HepG2 (cell line): ENCODE measurements around the gene PDPK1. TPM values are rescaled to one million over a fixed set of nuclear protein-coding genes. Genes with fewer than 3 reads are reported as not detected.

Experiments used
- CBX1 ChIP-seq: IDR thresholded peaks from one replicate; pipeline ENCODE4 v1.6.1; 2016; ENCODE audit warnings: antibody characterized with exemption, low read depth
- CBX5 ChIP-seq: sonication (generic); formaldehyde crosslinking; IDR thresholded peaks from 2 replicates; pipeline ENCODE4 v1.4.0; 2020; ENCODE audit warnings: missing genetic modification reagents, borderline replicate concordance
- FOSL2 ChIP-seq: sonication (generic); formaldehyde crosslinking; IDR thresholded peaks from 2 replicates; pipeline ENCODE4 v1.4.0; 2020; ENCODE audit warnings: missing genetic modification reagents
- HDAC1 ChIP-seq: sonication (generic); formaldehyde crosslinking; IDR thresholded peaks from 2 replicates; pipeline ENCODE4 v1.5.1; 2020; ENCODE audit warnings: mild to moderate bottlenecking, missing genetic modification reagents
- HDAC2 ChIP-seq: sonication (generic); formaldehyde crosslinking; IDR thresholded peaks from 2 replicates; pipeline ENCODE4 v1.4.0; 2020; ENCODE audit warnings: missing genetic modification reagents
- HMG20A ChIP-seq: IDR thresholded peaks from 2 replicates; pipeline ENCODE4 v1.6.1; 2016; ENCODE audit warnings: borderline replicate concordance
- HNF4G ChIP-seq, 2 experiments: sonication (generic) in 1 of 2; formaldehyde crosslinking in 1 of 2; IDR thresholded peaks; 2 replicates each; pipeline versions ENCODE4 v1.4.0 to v1.6.1; 2011 to 2020; ENCODE audit warnings: borderline replicate concordance in 2 of 2, low read depth in 2 of 2, mild to moderate bottlenecking in 2 of 2, low read length in 1 of 2, missing genetic modification reagents in 1 of 2, moderate library complexity in 1 of 2
- IRF2 ChIP-seq: IDR thresholded peaks from 2 replicates; pipeline ENCODE4 v1.6.1; 2018; ENCODE audit warnings: missing genetic modification reagents, missing compliant biosample characterization
- KDM6A ChIP-seq: IDR thresholded peaks from 2 replicates; pipeline ENCODE4 v1.6.1; 2016; ENCODE audit warnings: low read depth
- MEIS2 ChIP-seq: sonication (generic); formaldehyde crosslinking; IDR thresholded peaks from 2 replicates; pipeline ENCODE4 v1.9.0; 2021; ENCODE audit warnings: mild to moderate bottlenecking, missing genetic modification reagents
- MNT ChIP-seq: fragments of 450-650 bp; IDR thresholded peaks from 2 replicates; pipeline ENCODE4 v1.6.1; 2016
- MXD3 ChIP-seq: IDR thresholded peaks from 2 replicates; pipeline ENCODE4 v1.6.1; 2016; ENCODE audit warnings: mild to moderate bottlenecking, missing biosample characterization, missing genetic modification reagents
- PHF20 ChIP-seq: sonication (generic); formaldehyde crosslinking; IDR thresholded peaks from 2 replicates; pipeline ENCODE4 v1.5.0; 2020; ENCODE audit warnings: mild to moderate bottlenecking, missing genetic modification reagents
- PHF5A ChIP-seq: IDR thresholded peaks from one replicate; pipeline ENCODE4 v1.6.1; 2018; ENCODE audit warnings: low read depth, missing genetic modification reagents; ENCODE audit not compliant: unreplicated experiment
- PHF8 ChIP-seq: sonication (generic); formaldehyde crosslinking; IDR thresholded peaks from 2 replicates; pipeline ENCODE4 v1.5.0; 2020; ENCODE audit warnings: missing genetic modification reagents
- SAFB2 ChIP-seq: sonication (generic); formaldehyde crosslinking; IDR thresholded peaks from 2 replicates; pipeline ENCODE4 v1.5.1; 2020; ENCODE audit warnings: missing genetic modification reagents, low read depth, mild to moderate bottlenecking, borderline replicate concordance
- ZFY ChIP-seq: sonication (generic); formaldehyde crosslinking; IDR thresholded peaks from 2 replicates; pipeline ENCODE4 v1.4.0; 2020; ENCODE audit warnings: missing genetic modification reagents
- ZNF263 ChIP-seq: sonication (generic); formaldehyde crosslinking; IDR thresholded peaks from 2 replicates; pipeline ENCODE4 v1.4.0; 2020; ENCODE audit warnings: missing genetic modification reagents
- ZNF574 ChIP-seq: sonication (generic); formaldehyde crosslinking; IDR thresholded peaks from 2 replicates; pipeline ENCODE4 v1.4.0; 2020; ENCODE audit warnings: missing genetic modification reagents
- ZNF609 ChIP-seq: sonication (generic); formaldehyde crosslinking; IDR thresholded peaks from 2 replicates; pipeline ENCODE4 v1.4.0; 2020; ENCODE audit warnings: mild to moderate bottlenecking, missing genetic modification reagents, borderline replicate concordance
- polyA plus RNA-seq, 8 experiments: library from polyadenylated mRNA; depleted of rRNA in 3 of 8; stranded (reverse) in 7 of 8; unstranded in 1 of 8; fragments of >200 nt; fragmentation: Illumina TruSeq in 4 of 8; extraction: Trizol in 4 of 8; gene quantifications; 2 replicates each; pipeline versions ENCODE4 v1.2.1 to v1.2.3, GENCODE V29; 2011 to 2016; ENCODE audit warnings: low read depth in 4 of 8, missing spikeins in 1 of 8, mixed read lengths in 1 of 8; ENCODE audit not compliant: insufficient read depth in 1 of 8
- total RNA-seq, 5 experiments: library from RNA; depleted of rRNA; stranded (reverse); fragments of >200 nt; fragmentation: Illumina TruSeq; extraction: Trizol; gene quantifications; 2 replicates each; pipeline ENCODE4 v1.2.3, GENCODE V29; 2016; ENCODE audit warnings: low read depth in 1 of 5

Gene PDPK1
- total and polyA plus RNA-seq, 2 of the 13 experiments (the other 11 are each of a cell fraction or from before 2014, with no cell fraction given) = 59.6 to 129 TPM

- 0 out of 2 replicates have a peak, but pooled peaks have one; percentile 26 for TF ChIP-seq HMG20A (CRISPR knock-in tag)
- TF ChIP-seq MNT = peak; percentile 82
- peak; percentile 30; the same call in 1 of the 2 replicates for TF ChIP-seq ZFY (CRISPR knock-in tag)
- peak; percentile 54; the same call in 1 of the 2 replicates for TF ChIP-seq IRF2 (CRISPR knock-in tag)
- peak; percentile 39 for TF ChIP-seq PHF5A
- TF ChIP-seq PHF20 (CRISPR knock-in tag) = 0 out of 2 replicates have a peak, but pooled peaks have one; percentile 16
- peak; percentile 76 for TF ChIP-seq HDAC2 (CRISPR knock-in tag)
- TF ChIP-seq HDAC1 (CRISPR knock-in tag) = peak; percentile 80
- TF ChIP-seq MEIS2 (CRISPR knock-in tag) = peak; percentile 61; the same call in 1 of the 2 replicates
- peak; percentile 85 for TF ChIP-seq FOSL2 (CRISPR knock-in tag)
- TF ChIP-seq PHF8 = 0 out of 2 replicates have a peak, but pooled peaks have one; percentile 36
- TF ChIP-seq CBX5 (CRISPR knock-in tag) = peak; percentile 49; the same call in 1 of the 2 replicates
- TF ChIP-seq CBX1 = peak; percentile 23
- 0 out of 2 replicates have a peak, but pooled peaks have one; percentile 39 for TF ChIP-seq MXD3 (CRISPR knock-in tag)
- 0 out of 2 replicates have a peak, but pooled peaks have one; percentile 20 for TF ChIP-seq ZNF609
- 0 out of 2 replicates have a peak, but pooled peaks have one; percentile 24 for TF ChIP-seq SAFB2 (CRISPR knock-in tag)
- peak; percentile 43; the same call in 1 of the 2 replicates for TF ChIP-seq KDM6A (CRISPR knock-in tag)
- TF ChIP-seq ZNF263 = 0 out of 2 replicates have a peak, but pooled peaks have one; percentile 14
- peak; percentile 78 for TF ChIP-seq HNF4G (IDR thresholded peaks at IDR 0.05; ENCODE audit: borderline replicate concordance, low read depth, low read length)
- TF ChIP-seq HNF4G (CRISPR knock-in tag; IDR thresholded peaks at IDR 0.05; ENCODE audit: borderline replicate concordance, low read depth) = peak; percentile 43; the same call in 1 of the 2 replicates
- TF ChIP-seq ZNF574 (CRISPR knock-in tag) = peak; percentile 59; the same call in 1 of the 2 replicates
These were observed 3.6 kb downstream of the PDPK1 start (continued) for GRCh38 chr16:2541409-2541808.
